ENCODE results near the gene C1QTNF12. TPM values are rescaled to one million over a fixed set of nuclear protein-coding genes. Genes with fewer than 3 reads are reported as not detected.
A peak's percentile ranks its signal among the peaks of the same experiment; 100 is the strongest.

Gene C1QTNF12
- total and polyA plus RNA-seq, 2 of the 8 experiments (the other 6 are each of a cell fraction or from before 2014, with no cell fraction given): 2.1 to 3.7 TPM

DNA sequence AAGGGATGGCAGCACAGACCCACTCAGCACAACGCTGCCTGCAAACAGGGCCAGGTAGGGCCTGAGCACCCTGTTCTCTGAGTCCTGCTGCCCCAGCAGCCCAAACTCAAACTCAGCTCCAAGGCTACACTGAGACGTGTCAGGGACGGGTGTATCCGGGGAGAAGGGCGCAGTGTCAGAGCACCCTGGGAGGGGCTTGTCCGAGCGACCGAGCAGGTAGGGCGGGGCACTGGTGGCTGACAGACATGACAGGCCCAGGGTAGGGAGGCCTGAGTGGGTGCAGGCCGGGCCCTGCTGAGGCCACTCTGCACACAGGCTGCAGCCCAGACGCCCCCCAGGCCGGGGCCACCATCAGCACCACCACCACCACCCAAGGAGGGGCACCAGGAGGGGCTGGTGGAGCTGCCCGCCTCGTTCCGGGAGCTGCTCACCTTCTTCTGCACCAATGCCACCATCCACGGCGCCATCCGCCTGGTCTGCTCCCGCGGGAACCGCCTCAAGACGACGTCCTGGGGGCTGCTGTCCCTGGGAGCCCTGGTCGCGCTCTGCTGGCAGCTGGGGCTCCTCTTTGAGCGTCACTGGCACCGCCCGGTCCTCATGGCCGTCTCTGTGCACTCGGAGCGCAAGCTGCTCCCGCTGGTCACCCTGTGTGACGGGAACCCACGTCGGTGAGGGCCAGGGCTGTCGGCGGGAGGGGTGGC, 39.2 kb upstream of the C1QTNF12 start:
- H3K9me3 ChIP-seq (ENCODE audit: insufficient read depth in 2 of 2, low read depth in 1 of 2, low read length in 1 of 2): peaks cover 0 to 2% of the 10 kb centered on the region in 2 experiments; a peak in 1 of 4 replicates
- H3K4ac ChIP-seq (replicated peaks; ENCODE audit: insufficient read length, low read depth, low read length): no peak overlapping the region
- H2BK120ac ChIP-seq (replicated peaks; ENCODE audit: low read depth, low read length): no peak overlapping the region
- no peak overlapping the region for H2BK20ac ChIP-seq (ENCODE audit: low read length)
- H2AFZ ChIP-seq (ENCODE audit: low read length): no peak overlapping the region
- no peak for FAIRE-seq
- no peak overlapping the region for H3K56ac ChIP-seq (replicated peaks; ENCODE audit: insufficient read length, low read depth, low read length)
- no peak overlapping the region for H2BK5ac ChIP-seq (ENCODE audit: low read depth, low read length)
- no peak overlapping the region for H3K18ac ChIP-seq (ENCODE audit: extremely low read depth, low read length)
- WGBS, 2 experiments (ENCODE audit: extremely low coverage in 1 of 2, insufficient coverage in 1 of 2, insufficient read length in 1 of 2, insufficient replicate concordance in 2 of 2, low coverage in 1 of 2, low lambda C conversion rate in 2 of 2, missing lambda C conversion rate in 1 of 2): 88% methylated on average over 35 of the region's 37 CpGs; no CpG with 5 or more reads in 1 of the 2 experiments
- H3K27me3 ChIP-seq (replicated peaks in 1 of 4; ENCODE audit: control insufficient read depth in 3 of 4, extremely low read depth in 1 of 4, insufficient read depth in 3 of 4, low read length in 3 of 4): no peaks in the 10 kb centered on the region
- H3K14ac ChIP-seq (ENCODE audit: insufficient read length): no peak overlapping the region
- H3K36me3 ChIP-seq (ENCODE audit: control insufficient read depth in 2 of 4, insufficient read depth in 4 of 4, low read length in 3 of 4): no peaks in the 10 kb centered on the region
- peaks cover 0 to 2% (median under 1%) of the 10 kb centered on the region in 4 experiments; a peak in 1 of 7 replicates for H3K4me1 ChIP-seq (replicated peaks in 1 of 4; ENCODE audit: control insufficient read depth in 3 of 4, insufficient read depth in 4 of 4, low read length in 3 of 4)
- H2BK12ac ChIP-seq (ENCODE audit: low read depth, low read length): no peak overlapping the region
- CTCF ChIA-PET (ENCODE audit: partially characterized antibody): interaction anchor here (1.0 to 1.8 kb wide), 9 partner anchors 9 to 163 kb away, joined by 3 to 5 read pairs (median 4); no protein-coding TSS in a partner anchor
- POLR2A ChIA-PET (ENCODE audit: partially characterized antibody): interaction anchor here (0.9 to 2.6 kb wide), 3 partner anchors 11 to 44 kb away, joined by 3 to 12 read pairs (median 4); partner anchors contain the start of gene UBE2J2
- no peak overlapping the region for H3K4me2 ChIP-seq (ENCODE audit: insufficient read depth in 1 of 2, low read depth in 2 of 2, low read length in 2 of 2)
- no peaks in the 10 kb centered on the region for H3K79me1 ChIP-seq (ENCODE audit: low read depth, low read length)
- DNase-seq (ENCODE audit: low read depth in 1 of 2, low spot score in 2 of 2): no peak
- H3K23me2 ChIP-seq (ENCODE audit: low read depth, low read length): no peaks in the 10 kb centered on the region
- no peak overlapping the region for H4K5ac ChIP-seq (ENCODE audit: insufficient read length, low read depth, low read length)
- no peak overlapping the region for H3K23ac ChIP-seq (ENCODE audit: insufficient read length)
- H3K4me3 ChIP-seq (ENCODE audit: extremely low read depth in 1 of 4, insufficient read depth in 2 of 4, low read depth in 3 of 4, low read length in 4 of 4): no peak overlapping the region
- H2BK15ac ChIP-seq (ENCODE audit: low read length): peak overlapping the region; percentile 46; the same call in 1 of the 2 replicates
- H4K20me1 ChIP-seq (replicated peaks in 1 of 2; ENCODE audit: control insufficient read depth in 1 of 2, insufficient read depth in 2 of 2, low read length in 2 of 2): no peaks in the 10 kb centered on the region
- TF ChIP-seq CTCF (IDR thresholded peaks at IDR 0.05; ENCODE audit: control extremely low read depth in 1 of 3, insufficient read depth in 1 of 3, low read depth in 1 of 3, low read length in 3 of 3): no peak
- no peaks in the 10 kb centered on the region for H3K79me2 ChIP-seq (ENCODE audit: control insufficient read depth in 1 of 2, insufficient read depth in 2 of 2, low read length in 2 of 2)
- H3K9ac ChIP-seq (replicated peaks in 1 of 4; ENCODE audit: extremely low read depth in 1 of 4, low read depth in 3 of 4, low read length in 3 of 4): no peak overlapping the region
- H2AK5ac ChIP-seq (ENCODE audit: low read depth, low read length): no peak overlapping the region
- H3K27ac ChIP-seq (ENCODE audit: low read depth, low read length): no peak overlapping the region; the same call in 1 of the 2 replicates
- peak overlapping the region; percentile 79 for H4K8ac ChIP-seq (ENCODE audit: extremely low read depth, insufficient read depth, low read length)
- peak overlapping the region; percentile 65 for H4K91ac ChIP-seq (replicated peaks; ENCODE audit: insufficient read length, low read length)
